Ovary (tissue), 9 donors: ENCODE results near the gene RNU6-9. TPM values are rescaled to one million over a fixed set of nuclear protein-coding genes. Genes with fewer than 3 reads are reported as not detected.
A peak's percentile ranks its signal among the peaks of the same experiment; 100 is the strongest.

Source experiments
- DNase-seq, 5 donors: peaks; one replicate each; pipeline ENCODE4 v3.0.0-alpha.2; 2019 to 2020
- H3K27ac ChIP-seq, 2 donors: fragments of 200-600 bp; one replicate each; pipeline versions ENCODE4 v1.5.1 to v1.8.0; 2019 to 2022
- H3K27me3 ChIP-seq: fragments of 200-600 bp; one replicate; pipeline ENCODE4 v1.8.0; 2022
- H3K36me3 ChIP-seq: fragments of 200-600 bp; sonication (generic); one replicate; pipeline ENCODE4 v1.5.1; 2019
- H3K4me1 ChIP-seq: one replicate; pipeline ENCODE4 v1.8.1; 2013; ENCODE audit warnings: mild to moderate bottlenecking, moderate library complexity; ENCODE audit not compliant: insufficient read depth
- H3K4me3 ChIP-seq: fragments of 200-600 bp; sonication (generic); one replicate; pipeline ENCODE4 v1.5.1; 2017
- H3K9me3 ChIP-seq, 2 donors: fragments of 200-600 bp in 1 of 2; sonication (generic) in 1 of 2; one replicate each; pipeline versions ENCODE4 v1.5.1 to v1.8.1; 2013 to 2019; ENCODE audit warnings: mild to moderate bottlenecking in 1 of 2, moderate library complexity in 1 of 2
- CTCF ChIP-seq, 3 donors: fragments of 450-650 bp in 2 of 3; fragments of 200-600 bp in 1 of 3; IDR thresholded peaks; one replicate each; pipeline versions ENCODE4 v1.5.1 to v1.8.0; 2016 to 2022; ENCODE audit warnings: antibody characterized with exemption in 3 of 3, mild to moderate bottlenecking in 1 of 3
- EP300 ChIP-seq: sonication (generic); formaldehyde crosslinking; IDR thresholded peaks from one replicate; pipeline ENCODE4 v1.6.1; 2017; ENCODE audit warnings: antibody characterized with exemption
- POLR2A ChIP-seq: fragments of 450-650 bp; IDR thresholded peaks from one replicate; pipeline ENCODE4 v1.6.1; 2017; ENCODE audit warnings: antibody characterized with exemption, mild to moderate bottlenecking, moderate library complexity
- WGBS, 3 donors: extraction: QIAGEN DNeasy Blood & Tissue Kit in 1 of 3; methylation state at CpG; one replicate each; pipeline versions ENCODE4 v1.1.5 to v1.1.7; 2013 to 2017; 5-methylcytosine and 5-hydroxymethylcytosine counted together
- intact Hi-C, 4 donors: fragments of 100-400 bp; cut with DNase I; formaldehyde crosslinking; loops; one replicate each; pipeline versions ENCODE4 v1.11.0 to v1.15.1; 2022 to 2023
- polyA plus RNA-seq, 2 donors: library from polyadenylated mRNA; stranded (reverse); fragments of 200-250 nt in 1 of 2; fragments of 350-450 nt in 1 of 2; fragmentation: Illumina TruSeq in 1 of 2; extraction: RNeasy Lipid Tissue Mini Kit (QIAGEN cat#74804) in 1 of 2; gene quantifications; one replicate each; pipeline ENCODE4 v1.2.3, GENCODE V29; 2013 to 2014
- total RNA-seq, 7 donors: library from RNA; depleted of rRNA in 2 of 7; stranded (reverse); fragments of >200 nt in 2 of 7; fragmentation: NEBNext Ultra II Directional in 3 of 7; extraction: Animal tissue kit (Norgen Biotek cat#: 25700) in 3 of 7; gene quantifications; one replicate each; pipeline versions ENCODE4 v1.1.0 to v1.2.4, GENCODE V29; 2016 to 2023
- donor health status: DM: no; HTN: no; CAD: no; lungs with moderate emphysema.
- donor health status: DM: no; HTN: no; CAD: no.
- donor health status: Bipolar disorder and iron deficiency.
- donor health status: DM: yes; HTN: yes; CAD: no.
- donor health status: DM: no; HTN: no; CAD: no.
- donor health status: DM: yes; HTN: yes; CAD: no.

The RNU6-9 gene
- total and polyA plus RNA-seq, 9 donors = not detected

GRCh38 chr19:929203-929890 is 36.1 kb downstream of the RNU6-9 start:
- Histone ChIP-seq H3K4me1 (peaks cover 20% of the 10 kb centered on the region), H3K27me3 (no peaks in the 10 kb centered on the region), H3K27ac (no peak overlapping the region), H3K9me3 (no peaks in the 10 kb centered on the region), H3K4me3 (no peak overlapping the region), H3K36me3 (no peaks in the 10 kb centered on the region)
- intact Hi-C loops = loop anchor here in 2 of 4 donors (10.0 kb wide), 2 partner anchors 175 to 305 kb away; partner anchors contain the start of genes CBARP (in 1 of the 2) and GPX4 (in 1 of the 2)
- no peak for DNase-seq
- no peak for TF ChIP-seq CTCF (IDR thresholded peaks at IDR 0.05)
- no peak for TF ChIP-seq EP300
- no peak for TF ChIP-seq POLR2A
- 91 to 93% (median 92%) methylated on average over 26 to 51 of the region's 51 CpGs for WGBS, 3 donors

GRCh38 chr19:929891-930258 is 36.6 kb downstream of the RNU6-9 start:
- WGBS, 3 donors = 90 to 97% (median 94%) methylated on average over 6 of the region's 6 CpGs
- no peak for DNase-seq
- Histone ChIP-seq H3K27me3 (no peaks in the 10 kb centered on the region), H3K4me3 (no peak overlapping the region), H3K9me3 (no peaks in the 10 kb centered on the region), H3K27ac (no peak overlapping the region), H3K36me3 (no peaks in the 10 kb centered on the region), H3K4me1 (peaks cover 22% of the 10 kb centered on the region)
- TF ChIP-seq CTCF (IDR thresholded peaks at IDR 0.05) (no peak), POLR2A (no peak), EP300 (no peak)
- intact Hi-C loops = loop anchor here in 3 of 4 donors (10.0 kb wide), 3 partner anchors 175 to 305 kb away; partner anchors contain the start of genes CBARP (in 1 of the 3), FSTL3 (in 1 of the 3) and GPX4 (in 1 of the 3)

- H3K27ac ChIP-seq = no peak overlapping the region
- no peak overlapping the region for H3K4me3 ChIP-seq
- DNase-seq = no peak
- 79 to 87% (median 87%) methylated on average over 30 to 32 of the region's 32 CpGs for WGBS, 3 donors
- H3K27me3 ChIP-seq = no peaks in the 10 kb centered on the region
- no peaks in the 10 kb centered on the region for H3K36me3 ChIP-seq
- no peaks in the 10 kb centered on the region for H3K9me3 ChIP-seq
- TF ChIP-seq CTCF (IDR thresholded peaks at IDR 0.05) = no peak
- no peak for TF ChIP-seq POLR2A
- no peak for TF ChIP-seq EP300
- intact Hi-C loops = loop anchor here in 1 of 4 donors (10.0 kb wide), 1 partner anchor 257 kb away; the partner anchor contains the start of gene FSTL3
- H3K4me1 ChIP-seq = peaks cover 25% of the 10 kb centered on the region
Observed at GRCh38 chr19:931860-932647, 38.8 kb downstream of the RNU6-9 start.

GRCh38 chr19:932648-933552 is 39.6 kb downstream of the RNU6-9 start:
- Histone ChIP-seq H3K36me3 (no peaks in the 10 kb centered on the region), H3K27ac (peak overlapping the region in 1 of 2 donors; percentile 10), H3K4me1 (peaks cover 25% of the 10 kb centered on the region), H3K9me3 (no peaks in the 10 kb centered on the region), H3K4me3 (no peak overlapping the region), H3K27me3 (no peaks in the 10 kb centered on the region)
- intact Hi-C loops = loop anchor here in 1 of 4 donors (10.0 kb wide), 1 partner anchor 258 kb away; the partner anchor contains the start of gene FSTL3
- TF ChIP-seq POLR2A = no peak
- peak in 1 of 3 donors; percentile 23 for TF ChIP-seq CTCF (IDR thresholded peaks at IDR 0.05)
- TF ChIP-seq EP300 = no peak
- peak; percentile 83 to 93 (median 87) for DNase-seq
- WGBS, 3 donors = 19 to 23% (median 20%) methylated on average over 49 to 54 of the region's 54 CpGs
